Limb (tissue), 2 donors: ENCODE results near the gene PHLPP1.
"Not testable (repeated sequence)": the region's sequence is repeated elsewhere in the genome, so short reads cannot be mapped to it uniquely, and the experiment has no call there.

ENCODE experiments used
- DNase-seq, 2 donors: peaks; one replicate each; pipeline ENCODE4 v3.0.0-alpha.2; 2016; ENCODE audit errors: extremely low spot score in 2 of 2

Gene PHLPP1

DNA sequence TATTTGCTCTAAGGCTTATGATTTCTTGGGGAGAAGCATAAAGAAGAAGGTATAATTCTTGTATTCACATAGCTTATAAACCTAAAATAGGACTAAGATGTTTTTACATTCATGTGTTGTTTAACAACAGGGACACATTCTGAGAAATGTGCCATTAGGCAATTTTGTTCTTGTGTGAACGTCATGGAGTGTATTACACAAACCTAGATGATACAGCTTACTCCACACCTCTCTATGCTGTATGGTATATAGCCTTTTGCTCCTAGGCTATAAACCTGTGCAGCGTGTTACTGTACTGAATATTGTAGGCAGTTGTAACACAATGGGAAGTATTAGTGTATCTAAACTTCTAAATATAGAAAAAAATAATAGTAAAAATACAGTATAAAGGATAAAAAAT, 92.1 kb downstream of the PHLPP1 start:
- DNase-seq = no peak

DNA sequence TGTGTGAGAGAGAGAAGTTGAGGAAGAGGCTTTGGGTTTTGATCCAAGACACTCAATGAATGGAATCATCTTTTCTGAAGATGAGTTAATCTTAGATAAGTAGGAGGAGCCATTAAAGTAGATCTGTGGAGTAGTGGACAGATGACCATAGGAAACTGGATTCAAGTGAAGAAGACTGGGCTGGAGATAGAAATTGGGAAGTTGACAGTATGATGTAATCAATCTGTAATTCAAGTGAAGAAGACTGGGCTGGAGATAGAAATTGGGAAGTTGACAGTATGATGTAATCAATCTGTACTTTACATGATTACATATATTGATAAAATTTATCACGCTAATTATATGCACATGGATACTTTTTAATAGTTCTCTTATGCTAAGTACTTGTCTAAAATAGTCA, 92.8 kb downstream of the PHLPP1 start:
- no peak for DNase-seq

DNA sequence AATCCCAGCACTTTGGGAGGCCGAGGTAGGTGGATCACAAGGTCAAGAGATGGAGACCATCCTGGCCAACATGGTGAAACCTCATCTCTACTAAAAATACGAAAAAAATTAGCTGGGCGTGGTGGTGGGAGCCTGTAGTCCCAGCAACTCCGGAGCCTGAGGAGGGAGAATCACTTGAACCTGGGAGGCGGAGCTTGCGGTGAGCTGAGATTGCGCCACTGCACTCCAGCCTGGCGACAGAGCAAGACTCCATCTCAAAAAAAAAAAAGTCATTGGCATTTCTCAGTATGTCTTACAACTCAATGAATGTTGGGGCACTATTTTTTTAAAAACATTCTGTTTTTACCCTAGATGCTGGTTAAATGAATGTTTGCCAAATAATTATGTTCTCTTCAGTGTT, 94.1 kb downstream of the PHLPP1 start:
- DNase-seq = not testable (repeated sequence)

DNA sequence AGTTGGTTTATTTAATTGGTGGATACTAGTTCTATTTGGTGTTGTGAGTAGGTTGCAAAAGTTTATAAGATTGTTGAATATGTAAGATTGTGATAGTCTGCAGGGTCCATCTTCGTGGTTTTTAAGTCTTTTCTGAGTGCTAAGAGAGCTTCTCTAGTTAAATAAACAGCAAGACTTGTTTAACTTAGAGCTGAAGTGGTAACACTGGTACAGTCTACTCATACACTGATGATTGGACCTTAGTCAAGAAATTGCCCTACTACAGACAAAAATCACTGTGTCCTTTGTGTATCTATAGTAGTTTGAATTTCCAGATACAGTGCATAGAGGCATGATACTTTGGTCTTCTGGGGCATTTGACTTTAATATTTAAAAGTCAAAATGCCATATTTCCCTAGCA, 94.6 kb downstream of the PHLPP1 start:
- no peak for DNase-seq

DNA sequence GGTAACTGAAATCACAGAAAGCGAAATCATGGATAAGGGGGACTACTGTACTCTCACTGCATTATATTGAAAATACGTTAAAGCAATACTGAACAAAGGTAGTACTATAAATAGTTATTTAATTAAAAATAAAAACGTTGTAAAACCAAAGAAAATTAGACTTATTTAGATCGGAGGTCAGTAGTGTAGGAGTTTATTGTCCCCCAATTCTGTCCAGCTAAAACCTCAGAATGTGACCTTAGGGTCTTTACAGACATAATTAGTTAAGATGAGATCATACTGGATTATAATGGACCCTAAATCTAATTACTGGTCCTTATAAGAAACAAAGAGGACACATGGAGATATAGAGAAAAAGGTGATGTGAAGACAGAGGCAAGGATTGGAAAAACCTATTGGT, 95.3 kb downstream of the PHLPP1 start:
- DNase-seq = no peak

DNA sequence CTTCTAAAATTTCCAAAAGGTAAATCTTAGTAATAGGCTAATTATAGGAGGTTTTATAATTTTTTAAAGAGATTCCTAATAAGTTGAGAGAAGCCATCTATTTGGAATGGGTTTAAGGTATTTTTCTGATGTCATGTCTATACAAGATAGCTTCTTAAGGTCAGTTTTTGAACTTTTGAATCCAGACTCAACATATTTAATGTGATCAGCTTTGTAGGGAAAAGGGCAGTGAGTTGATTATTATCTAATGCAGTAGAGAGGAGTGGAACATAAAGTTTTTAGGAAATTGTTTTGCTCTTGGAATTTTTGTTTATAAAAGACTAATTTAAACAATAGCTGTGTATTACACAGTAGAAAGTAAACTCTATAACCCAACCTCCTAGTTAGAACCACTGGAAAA, 96.3 kb downstream of the PHLPP1 start:
- no peak for DNase-seq

DNA sequence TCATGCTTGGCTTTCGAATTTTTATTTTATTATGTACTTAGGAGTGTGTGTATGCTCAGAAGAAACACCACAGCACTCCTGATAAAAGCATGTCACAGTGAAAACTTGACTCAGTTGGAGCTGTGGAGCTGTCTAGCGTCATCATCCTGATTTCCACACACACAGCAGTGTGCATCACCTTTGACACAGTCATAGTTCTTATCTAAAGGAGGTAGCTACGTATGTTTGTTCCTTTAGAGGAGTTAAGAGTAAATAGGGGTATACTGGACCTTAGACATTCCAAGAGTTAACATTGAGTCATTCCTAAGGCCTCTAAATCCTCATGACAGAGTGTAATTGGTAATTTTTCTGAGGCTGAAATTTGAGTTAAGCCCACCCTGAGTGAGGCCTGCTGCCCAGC, 96.9 kb downstream of the PHLPP1 start:
- DNase-seq = no peak

DNA sequence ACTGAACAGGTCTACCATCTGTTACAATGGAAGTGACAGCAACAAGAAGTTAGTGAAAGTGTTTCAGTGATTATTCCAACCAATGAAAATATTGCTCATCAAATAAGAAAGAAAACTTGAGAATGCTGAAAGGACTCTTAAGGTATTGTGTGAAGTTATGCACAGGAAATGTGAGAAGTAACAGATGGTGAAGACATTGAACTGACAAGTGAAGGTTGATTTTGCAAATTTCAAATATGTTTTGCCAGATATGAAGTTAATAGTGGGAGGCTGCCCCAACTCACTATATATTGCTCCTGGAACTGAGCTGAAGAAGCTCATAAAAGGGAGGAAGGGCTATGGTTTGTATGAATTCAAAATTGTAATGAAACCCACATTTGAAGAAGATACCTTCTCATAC, 97.5 kb downstream of the PHLPP1 start:
- DNase-seq = no peak

DNA sequence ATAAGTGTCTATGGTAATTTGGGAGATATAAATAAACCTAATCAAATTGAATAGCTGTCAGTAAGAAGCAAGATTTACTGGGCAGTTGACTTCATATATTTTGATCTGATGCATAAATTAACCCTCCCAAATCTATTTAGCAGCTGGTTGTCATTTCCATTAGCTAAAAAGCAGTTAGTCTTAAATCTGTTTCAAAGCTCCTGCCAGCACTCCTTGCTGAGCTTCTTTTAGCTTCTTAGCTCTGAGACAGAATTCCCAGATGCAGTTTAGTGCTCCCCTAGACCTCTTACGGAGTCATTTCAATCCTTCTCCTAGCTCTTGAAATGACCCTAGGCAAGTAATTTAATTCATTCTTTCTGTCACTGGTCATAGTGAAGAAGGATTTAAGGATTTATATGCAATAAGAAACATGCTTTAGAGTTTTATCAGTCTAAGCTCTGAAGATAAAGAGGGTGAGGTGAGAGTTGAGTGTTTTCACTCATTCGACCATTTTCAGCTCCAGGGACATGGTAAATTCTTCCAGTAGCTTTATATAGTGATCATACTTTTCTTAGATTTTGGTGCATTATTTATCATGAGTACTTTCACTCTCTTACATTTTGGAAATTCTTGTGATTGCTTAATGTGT, 98.9 kb downstream of the PHLPP1 start:
- no peak for DNase-seq

DNA sequence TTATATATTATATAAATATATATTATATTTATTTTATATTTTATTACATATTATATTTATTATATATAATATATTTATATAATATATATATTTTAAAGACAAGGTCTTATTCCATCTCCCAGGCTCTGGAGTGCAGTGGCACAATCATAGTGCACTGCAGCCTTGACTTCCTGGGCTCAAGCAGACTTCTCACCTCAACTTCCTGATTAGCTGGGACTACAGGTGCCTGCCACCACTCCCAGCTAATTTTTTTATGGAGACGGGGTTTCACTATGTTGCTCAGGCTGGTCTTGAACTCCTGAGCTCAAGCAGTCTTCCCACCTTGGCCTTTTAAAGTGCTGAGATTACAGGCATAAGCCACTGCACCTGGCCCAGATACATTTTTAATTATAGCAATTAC, 110.0 kb downstream of the PHLPP1 start:
- no peak for DNase-seq

DNA sequence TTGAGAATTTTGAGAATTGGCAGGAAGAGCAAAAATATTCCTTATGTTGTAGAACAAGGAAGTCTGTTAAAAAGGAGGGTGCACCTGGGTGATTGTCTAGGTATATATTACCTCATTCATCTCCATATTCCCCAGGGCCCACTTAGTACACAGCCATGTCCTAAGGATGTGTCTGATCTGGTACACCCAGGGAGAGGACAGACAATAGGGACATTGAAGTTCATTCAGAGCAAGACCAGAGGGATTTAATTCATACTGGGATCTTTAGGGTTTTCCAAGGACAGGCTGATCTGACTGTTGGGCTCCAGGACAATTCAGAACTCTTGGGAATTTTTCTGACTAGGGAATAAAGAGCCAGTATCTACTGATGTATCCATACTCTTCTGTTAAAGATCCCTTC, 112.1 kb downstream of the PHLPP1 start:
- no peak for DNase-seq

DNA sequence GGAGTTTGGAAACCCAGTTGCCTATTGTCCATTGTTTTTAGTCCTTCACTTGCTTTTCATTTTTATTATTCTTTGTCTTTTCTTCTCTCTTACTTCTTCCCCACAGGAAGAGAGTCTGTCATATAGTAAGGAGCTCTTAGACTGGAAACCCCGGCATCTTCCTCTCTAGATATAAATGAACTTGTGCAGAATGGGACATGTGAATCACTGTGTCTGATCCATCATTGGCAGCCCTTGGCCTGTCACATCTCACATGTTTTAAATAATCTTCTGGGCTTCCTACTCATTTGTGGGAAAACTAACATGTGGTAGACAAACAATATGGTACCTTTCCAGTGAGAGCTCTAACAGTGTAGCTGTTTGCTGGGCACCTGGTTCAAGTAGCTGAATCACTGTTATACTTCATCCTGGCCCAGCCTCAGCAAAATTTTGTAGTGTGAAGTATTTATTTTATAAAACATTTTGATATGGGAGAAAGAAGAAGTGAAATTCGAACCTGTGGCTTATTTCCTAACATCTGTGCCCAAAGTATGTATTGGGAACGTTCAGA, 112.8 kb downstream of the PHLPP1 start:
- DNase-seq = no peak

DNA sequence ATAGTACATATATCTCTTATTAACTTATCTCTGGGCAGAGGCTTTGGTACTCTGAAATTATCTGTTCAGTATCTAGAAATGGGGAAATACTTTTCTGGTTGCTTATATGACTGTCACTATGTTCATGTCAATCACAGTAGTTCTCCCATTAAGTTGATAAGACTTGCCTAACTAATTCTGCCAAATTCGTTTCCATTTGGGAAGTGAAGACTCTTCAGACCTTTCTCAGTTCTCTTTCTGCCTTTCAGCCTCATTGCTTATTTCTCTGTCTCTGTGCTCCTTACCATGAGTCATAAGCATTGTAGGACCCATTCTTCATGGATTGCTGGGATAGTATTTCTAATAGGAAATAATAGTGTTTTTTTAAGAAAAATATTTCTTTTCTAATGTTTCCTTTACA, 113.5 kb downstream of the PHLPP1 start:
- no peak for DNase-seq

DNA sequence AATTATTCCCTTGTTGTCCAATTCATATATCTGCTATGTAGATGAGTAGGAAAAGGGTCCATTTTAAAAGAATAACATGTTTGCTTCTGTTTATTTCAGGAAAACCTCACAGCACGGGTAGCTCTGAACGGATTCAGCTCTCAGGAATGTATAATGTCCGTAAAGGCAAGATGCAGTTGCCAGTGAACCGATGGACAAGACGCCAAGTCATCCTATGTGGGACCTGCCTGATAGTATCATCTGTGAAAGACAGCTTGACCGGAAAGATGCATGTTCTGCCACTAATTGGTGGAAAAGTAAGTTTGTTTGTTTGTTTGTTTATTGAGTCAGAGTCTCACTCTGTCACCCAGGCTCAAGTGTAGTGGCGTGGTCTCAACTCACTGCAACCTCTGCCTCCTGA, 114.6 kb downstream of the PHLPP1 start:
- no peak for DNase-seq

DNA sequence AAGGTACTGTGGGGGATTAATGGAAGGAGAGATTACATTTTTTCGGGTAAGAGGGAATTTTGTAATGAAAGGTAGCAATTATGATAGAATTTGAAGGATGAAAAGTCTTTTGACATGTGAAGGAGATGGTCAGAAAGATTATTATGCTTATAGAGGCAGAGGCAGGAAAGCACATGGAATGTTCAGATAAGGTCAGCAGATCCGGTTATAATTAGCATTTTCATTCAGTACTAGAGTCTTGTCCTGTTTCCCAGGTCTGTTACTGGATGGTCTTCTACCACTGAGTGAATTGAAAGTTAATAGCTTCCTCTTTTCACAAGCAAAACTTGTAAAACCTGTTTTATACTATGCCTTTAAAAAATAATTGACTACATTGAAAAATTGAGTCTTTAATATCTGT, 116.9 kb downstream of the PHLPP1 start:
- DNase-seq = no peak

DNA sequence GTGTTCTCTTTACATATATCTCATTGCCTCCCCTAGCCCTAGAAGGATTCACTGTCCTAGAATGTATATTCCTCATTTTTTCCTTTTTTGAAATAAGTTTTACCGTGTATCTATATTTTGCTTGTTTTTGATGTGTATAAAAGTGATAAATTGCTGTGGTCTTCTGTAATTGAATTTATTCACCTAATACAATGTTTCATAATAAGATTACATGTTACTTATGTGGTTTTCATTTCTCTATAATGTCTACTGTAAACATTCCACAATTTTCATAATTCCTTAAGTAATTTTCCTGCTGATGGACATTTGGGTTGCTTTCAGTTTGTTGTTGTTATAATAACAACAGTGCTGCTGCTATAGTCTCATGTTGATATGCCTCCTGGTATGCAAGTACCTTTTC, 118.2 kb downstream of the PHLPP1 start:
- no peak for DNase-seq

DNA sequence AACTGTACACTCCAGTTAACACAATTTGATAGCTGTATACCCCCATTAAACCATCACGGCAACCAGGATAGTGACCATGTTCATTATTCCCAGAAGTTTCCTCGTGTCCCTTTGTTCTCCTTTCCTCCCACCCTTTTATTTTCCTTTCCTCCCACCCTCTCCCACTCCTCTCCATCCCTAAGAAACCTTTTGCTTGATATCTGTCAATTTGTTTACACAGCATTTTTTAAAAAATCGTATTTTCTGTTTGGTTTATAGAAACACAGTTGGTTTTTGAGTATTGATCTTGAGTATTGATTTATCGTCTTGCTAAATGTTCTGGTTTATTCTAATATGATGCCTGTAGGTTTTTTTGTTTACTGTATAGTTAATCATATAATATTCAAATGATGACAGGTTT, 119.4 kb downstream of the PHLPP1 start:
- DNase-seq = no peak

DNA sequence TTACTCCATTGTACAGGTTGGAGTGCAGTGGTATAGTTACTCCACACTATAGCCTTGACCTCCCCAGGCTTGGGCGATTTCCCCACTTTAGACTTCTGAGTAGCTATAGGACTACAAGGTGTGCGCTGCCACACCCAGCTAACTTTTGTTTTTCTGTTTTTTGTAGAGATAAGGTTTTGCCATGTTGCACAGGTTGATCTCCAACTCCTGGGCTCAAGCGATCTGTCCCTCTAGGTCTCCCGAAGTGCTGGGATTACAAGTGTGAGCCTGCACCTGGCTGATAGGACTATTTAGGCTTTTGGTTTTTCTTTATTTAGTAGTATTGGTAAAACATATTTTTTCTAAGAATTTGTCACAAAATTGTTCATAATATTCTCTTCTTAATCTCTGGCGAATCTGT, 121.7 kb downstream of the PHLPP1 start:
- DNase-seq = no peak

DNA sequence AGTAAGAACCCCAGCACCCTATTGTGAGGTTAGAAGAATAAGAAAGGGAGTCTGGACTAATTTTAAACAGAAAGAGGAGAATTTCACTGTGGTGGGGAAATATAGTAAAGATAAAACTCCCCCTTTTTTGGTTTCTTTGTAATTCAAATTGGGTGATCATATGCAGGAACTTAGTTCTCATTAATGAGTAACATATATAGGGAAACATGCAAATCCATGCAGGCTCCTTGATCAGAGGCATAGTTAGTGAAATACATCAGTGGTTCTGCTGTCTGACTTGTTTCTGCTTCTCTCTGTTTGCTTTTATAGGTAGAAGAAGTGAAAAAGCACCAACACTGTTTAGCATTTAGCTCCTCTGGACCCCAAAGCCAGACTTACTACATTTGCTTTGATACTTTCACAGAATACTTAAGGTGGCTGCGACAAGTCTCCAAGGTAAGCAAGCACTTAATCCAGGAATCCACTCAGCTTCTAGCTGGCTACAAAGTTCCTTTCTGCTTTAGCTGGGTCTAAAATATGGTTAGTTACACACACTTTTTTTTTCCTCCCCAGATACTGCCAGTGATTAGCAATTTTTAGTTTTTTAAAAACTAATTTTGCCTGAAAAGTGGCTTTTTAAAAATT, 123.2 kb downstream of the PHLPP1 start:
- DNase-seq = no peak

DNA sequence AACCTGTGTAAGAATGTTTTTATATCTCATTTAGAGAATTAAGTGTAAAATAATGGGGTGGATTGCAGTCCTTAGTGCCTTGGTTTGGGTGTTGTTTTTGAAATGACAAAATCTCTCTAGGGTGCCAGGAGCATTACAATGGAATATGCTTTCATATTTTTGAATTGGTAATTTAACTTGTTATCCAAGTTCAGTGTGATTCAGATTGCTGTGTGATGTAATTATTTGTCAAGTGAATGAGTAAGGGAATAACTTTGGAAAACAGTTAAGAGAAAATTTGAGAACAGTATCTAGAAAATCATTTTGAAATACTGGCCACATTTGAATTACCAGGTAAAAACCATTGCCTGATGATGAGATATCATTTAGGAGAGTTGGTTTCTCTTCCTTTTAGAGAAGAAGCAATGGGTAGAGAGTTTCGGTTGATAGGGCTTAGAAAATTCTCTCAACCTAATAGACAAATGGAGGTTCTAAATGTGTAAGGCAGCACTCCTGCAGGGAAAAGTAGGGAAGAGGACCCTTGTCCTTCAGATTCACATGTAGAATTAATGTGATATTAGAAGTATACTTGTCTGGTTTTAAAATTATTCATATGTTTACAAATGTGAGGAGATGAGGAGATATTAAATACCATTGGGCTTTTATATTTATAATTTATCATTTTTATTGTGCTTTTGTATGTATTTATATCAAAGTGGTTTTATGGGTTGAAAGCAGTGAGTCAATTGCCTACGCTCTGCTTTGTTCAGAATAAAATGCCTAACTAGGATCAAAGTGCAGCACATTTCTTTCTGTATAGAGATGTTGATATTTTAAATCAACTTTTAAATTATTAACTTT, 124.8 kb downstream of the PHLPP1 start:
- no peak for DNase-seq

DNA sequence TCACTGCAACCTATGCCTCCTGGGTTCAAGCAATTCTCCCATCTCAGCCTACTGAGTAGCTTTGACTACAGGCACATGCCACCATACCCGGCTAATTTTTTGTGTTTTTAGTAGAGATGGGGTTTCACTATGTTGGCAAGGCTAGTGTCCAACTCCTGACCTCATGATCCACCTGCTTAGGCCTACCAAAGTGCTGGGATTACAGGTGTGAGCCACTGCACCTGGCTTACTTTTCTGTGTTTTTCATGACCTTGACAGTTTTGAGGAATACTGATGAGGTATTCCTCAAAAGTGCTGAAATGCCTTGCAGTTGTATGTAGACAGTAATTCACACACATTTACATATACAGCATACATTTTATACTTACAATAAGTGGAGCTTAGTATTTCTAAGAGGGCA, 126.1 kb downstream of the PHLPP1 start:
- no peak for DNase-seq

DNA sequence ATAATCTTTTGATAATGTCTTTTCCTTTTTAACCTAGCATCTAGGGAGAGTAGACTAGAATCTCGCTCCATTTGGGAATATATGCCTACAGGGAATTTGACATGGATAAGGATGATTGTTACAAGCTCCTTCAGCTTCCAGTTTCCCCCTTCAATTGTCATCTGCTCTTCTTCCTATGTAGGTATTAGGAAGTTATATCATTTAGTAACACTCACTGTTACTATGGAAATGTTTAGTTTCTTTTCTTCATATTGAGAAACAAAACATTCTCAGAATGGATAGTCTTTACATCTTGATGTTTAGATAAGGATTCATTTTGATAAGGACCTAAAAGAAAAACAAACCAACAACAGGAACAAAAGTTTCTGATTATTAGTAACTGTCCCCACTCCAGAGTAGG, 127.6 kb downstream of the PHLPP1 start:
- DNase-seq = no peak
